Gastroesophageal sphincter (tissue), 3 donors: ENCODE results near the gene GASK1A.

Experiments used
- CTCF ChIP-seq, 4 experiments: fragments of 200-600 bp in 2 of 4; fragments of 450-650 bp in 2 of 4; sonication (generic) in 1 of 4; IDR thresholded peaks; one replicate each; pipeline ENCODE4 v1.5.1; 2017 to 2019; ENCODE audit warnings: antibody characterized with exemption in 4 of 4, mild to moderate bottlenecking in 2 of 4, moderate library complexity in 2 of 4
- EP300 ChIP-seq: sonication (generic); formaldehyde crosslinking; IDR thresholded peaks from one replicate; pipeline ENCODE4 v1.6.1; 2017; ENCODE audit warnings: antibody characterized with exemption, mild to moderate bottlenecking
- POLR2AphosphoS5 ChIP-seq: sonication (generic); formaldehyde crosslinking; IDR thresholded peaks from one replicate; pipeline ENCODE4 v1.6.1; 2017; ENCODE audit warnings: antibody characterized with exemption

- TF ChIP-seq CTCF (IDR thresholded peaks at IDR 0.05) (peak in 1 of 4 experiments; percentile 6), POLR2AphosphoS5 (peak; percentile 98), EP300 (peak; percentile 79)
Measured at GRCh38 chr3:43001094-43001553, 22.0 kb downstream of the GASK1A start.
